D721Med (cell line): ENCODE measurements around the gene IGSF10.

ENCODE experiments used
- DNase-seq: peaks from one replicate; pipeline ENCODE4 v3.0.0; 2011; ENCODE audit warnings: low spot score; ENCODE audit not compliant: insufficient read length
- FAIRE-seq: peaks from 2 replicates; lab custom pipeline; 2011; peaks lifted over from hg19 to GRCh38; lab: Jason Lieb, UNC
- CTCF ChIP-seq: IDR thresholded peaks from 2 replicates; pipeline ENCODE4 v1.5.1; 2012; ENCODE audit warnings: mild to moderate bottlenecking, control low read depth; ENCODE audit not compliant: insufficient read depth; ENCODE audit errors: missing control alignments

Gene IGSF10

GRCh38 chr3:151432616-151433372, 28.1 kb downstream of the IGSF10 start:
- DNase-seq (no peak), FAIRE-seq (no peak)
- TF ChIP-seq CTCF: no peak

GRCh38 chr3:151431940-151432339, 28.9 kb downstream of the IGSF10 start:
- no peak for FAIRE-seq
- TF ChIP-seq CTCF: no peak
- DNase-seq: no peak

GRCh38 chr3:151430821-151431484, 29.9 kb downstream of the IGSF10 start:
- FAIRE-seq: no peak
- no peak for TF ChIP-seq CTCF
- DNase-seq: no peak

GRCh38 chr3:151428386-151428785, 32.5 kb downstream of the IGSF10 start:
- no peak for FAIRE-seq
- TF ChIP-seq CTCF: no peak
- DNase-seq: no peak

GRCh38 chr3:151426341-151426657, 34.6 kb downstream of the IGSF10 start:
- TF ChIP-seq CTCF: no peak
- no peak for FAIRE-seq
- DNase-seq: no peak

- DNase-seq (no peak), FAIRE-seq (no peak)
- TF ChIP-seq CTCF: no peak
Measured at GRCh38 chr3:151425627-151426340, 35.1 kb downstream of the IGSF10 start.
